Uterus (tissue), 2 donors: ENCODE results near the gene U2AF1L4.

Experiments used
- CTCF ChIP-seq, 4 experiments: fragments of 200-600 bp in 2 of 4; fragments of 450-650 bp in 2 of 4; sonication (generic) in 2 of 4; IDR thresholded peaks; one replicate each; pipeline ENCODE4 v1.5.1; 2016 to 2019; ENCODE audit warnings: antibody characterized with exemption in 4 of 4, mild to moderate bottlenecking in 2 of 4, moderate library complexity in 1 of 4
- POLR2A ChIP-seq, 2 donors: fragments of 450-650 bp; IDR thresholded peaks; one replicate each; pipeline ENCODE4 v1.6.1; 2016; ENCODE audit warnings: antibody characterized with exemption in 2 of 2, mild to moderate bottlenecking in 1 of 2, moderate library complexity in 1 of 2

- TF ChIP-seq CTCF (IDR thresholded peaks at IDR 0.05) (no peak), POLR2A (IDR thresholded peaks at IDR 0.05) (no peak)
Measured at GRCh38 chr19:35789195-35789977, 44.2 kb upstream of the U2AF1L4 start.
